ENCODE data around the gene ANG.
"Not testable (repeated sequence)": the region's sequence is repeated elsewhere in the genome, so short reads cannot be mapped to it uniquely, and the experiment has no call there.

Gene ANG

GRCh38 chr14:20688167-20688839 lies at the start of gene ANG:
Gene ANG, plus strand, starts transcription at chr14:20688764. Its CDS starts 4,801 bp downstream, at chr14:20693565.
- DNase-seq: no peak

DNA sequence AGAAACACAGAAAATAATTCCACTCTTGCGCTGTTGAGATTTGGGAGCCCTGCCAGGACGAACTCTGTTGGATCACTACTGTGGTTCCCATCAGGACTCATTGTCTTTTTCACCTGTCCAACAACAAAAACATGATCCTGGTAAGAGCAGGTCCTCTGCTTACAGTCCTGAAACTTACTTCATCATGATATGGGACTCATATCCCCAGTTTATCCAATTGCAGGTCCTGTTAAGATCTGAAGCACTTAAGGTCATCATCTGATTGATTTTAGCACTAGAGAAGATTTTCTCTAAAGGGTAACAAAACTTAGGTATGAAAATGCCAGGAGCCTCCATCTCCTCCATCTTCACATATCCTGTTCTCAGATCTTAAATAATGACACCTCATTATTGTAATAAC lies 47.0 kb upstream of the ANG start, which contains the start of gene OR6S1:
Gene OR6S1 (minus strand): TSS at position 101 of the 400 bp plus-strand sequence. CDS start 0 bp downstream, at position 101.
- no peak for DNase-seq

GRCh38 chr14:20642182-20642581 lies 46.4 kb upstream of the ANG start:
- no peak for DNase-seq

DNA sequence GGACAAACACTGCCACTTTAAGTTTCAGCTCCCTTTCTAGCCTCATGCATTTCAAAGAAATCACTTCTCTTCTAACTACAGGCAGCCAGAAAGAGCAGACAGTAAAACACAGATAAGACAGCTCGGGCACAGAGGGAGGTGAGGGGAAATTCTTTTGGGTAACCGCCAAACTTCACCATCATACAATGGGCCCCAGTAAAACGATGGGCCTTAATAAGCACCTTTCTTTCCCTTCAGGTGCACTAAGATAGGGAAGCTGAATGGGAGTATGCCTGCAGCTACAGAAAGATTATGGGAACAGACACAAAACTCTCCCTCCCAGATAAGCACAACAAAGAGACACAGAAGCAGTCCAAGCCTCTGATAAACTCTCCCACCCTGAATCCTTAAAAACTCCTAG lies 45.8 kb upstream of the ANG start:
- not testable (repeated sequence) for DNase-seq

GRCh38 chr14:20644520-20644919 lies 44.0 kb upstream of the ANG start:
- DNase-seq: no peak

GRCh38 chr14:20645481-20645880 lies 43.1 kb upstream of the ANG start:
- no peak for DNase-seq

- peak; percentile 93 for DNase-seq
Measured at GRCh38 chr14:20652996-20653975, 35.3 kb upstream of the ANG start.

DNA sequence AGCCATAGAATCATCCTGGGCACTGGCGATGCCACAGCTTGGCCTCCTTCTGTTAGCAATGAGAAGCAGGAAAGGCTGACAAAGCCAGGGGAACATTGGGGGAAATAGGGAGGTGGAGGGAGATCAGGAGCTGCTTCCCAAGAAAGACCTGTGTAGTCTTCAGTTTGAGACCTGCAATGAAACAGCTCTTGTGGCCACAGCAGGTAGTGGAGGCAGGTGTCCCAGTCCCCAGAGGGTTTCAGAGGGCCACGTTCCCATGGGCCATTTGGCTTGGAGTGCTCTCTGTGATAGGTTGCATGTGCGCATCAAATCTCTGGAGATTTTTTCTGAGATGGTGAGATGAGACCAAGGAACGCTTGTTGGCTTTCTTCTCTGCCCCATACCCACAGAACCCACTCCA lies 32.7 kb upstream of the ANG start:
- no peak for DNase-seq

- no peak for DNase-seq
Measured at GRCh38 chr14:20656274-20656673, 32.3 kb upstream of the ANG start.

GRCh38 chr14:20657216-20658211 lies 31.1 kb upstream of the ANG start:
- peak; percentile 72 for DNase-seq

DNA sequence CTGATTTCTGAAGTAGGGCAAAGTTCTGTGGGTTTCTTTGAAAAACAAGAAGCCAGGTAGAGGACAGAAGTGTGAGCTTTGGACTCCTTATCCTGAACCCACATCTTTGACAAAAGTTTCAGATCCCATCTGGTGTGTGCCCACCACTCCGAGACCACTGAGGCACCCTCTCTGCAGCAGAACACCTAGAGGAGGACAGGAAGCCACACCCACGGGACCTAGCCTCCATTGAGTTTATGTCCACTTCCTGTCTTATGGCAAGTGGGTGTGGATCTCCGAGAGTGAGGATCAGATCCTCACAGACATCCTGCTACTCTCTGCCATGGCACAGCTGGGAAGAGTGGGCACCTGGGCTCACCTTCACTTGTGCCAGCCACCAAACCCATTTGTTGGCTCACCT lies 30.3 kb upstream of the ANG start:
- DNase-seq: no peak

DNA sequence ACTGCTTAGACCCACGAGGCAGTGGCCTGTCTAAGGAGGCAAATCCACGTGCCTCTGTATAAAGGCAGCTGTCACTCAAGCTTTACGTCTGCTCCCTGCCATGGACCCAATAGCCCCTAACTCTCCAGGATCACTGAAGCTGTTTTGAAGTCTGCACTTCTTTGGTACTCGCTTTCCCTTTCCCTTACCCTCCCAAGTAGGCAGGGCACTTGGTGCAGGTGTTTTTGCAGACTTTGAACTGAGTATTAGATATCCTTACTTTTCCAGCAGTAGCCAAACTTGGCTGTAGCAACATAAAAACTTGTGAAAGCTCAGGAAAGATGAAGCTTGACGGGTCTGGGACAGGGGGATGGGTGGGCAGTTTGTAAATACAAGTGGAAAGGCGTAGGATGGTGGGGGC lies 29.2 kb upstream of the ANG start:
- DNase-seq: no peak

- DNase-seq: no peak
Measured at GRCh38 chr14:20659813-20660395, 28.7 kb upstream of the ANG start.

GRCh38 chr14:20661197-20661596 lies 27.4 kb upstream of the ANG start:
- DNase-seq: no peak

DNA sequence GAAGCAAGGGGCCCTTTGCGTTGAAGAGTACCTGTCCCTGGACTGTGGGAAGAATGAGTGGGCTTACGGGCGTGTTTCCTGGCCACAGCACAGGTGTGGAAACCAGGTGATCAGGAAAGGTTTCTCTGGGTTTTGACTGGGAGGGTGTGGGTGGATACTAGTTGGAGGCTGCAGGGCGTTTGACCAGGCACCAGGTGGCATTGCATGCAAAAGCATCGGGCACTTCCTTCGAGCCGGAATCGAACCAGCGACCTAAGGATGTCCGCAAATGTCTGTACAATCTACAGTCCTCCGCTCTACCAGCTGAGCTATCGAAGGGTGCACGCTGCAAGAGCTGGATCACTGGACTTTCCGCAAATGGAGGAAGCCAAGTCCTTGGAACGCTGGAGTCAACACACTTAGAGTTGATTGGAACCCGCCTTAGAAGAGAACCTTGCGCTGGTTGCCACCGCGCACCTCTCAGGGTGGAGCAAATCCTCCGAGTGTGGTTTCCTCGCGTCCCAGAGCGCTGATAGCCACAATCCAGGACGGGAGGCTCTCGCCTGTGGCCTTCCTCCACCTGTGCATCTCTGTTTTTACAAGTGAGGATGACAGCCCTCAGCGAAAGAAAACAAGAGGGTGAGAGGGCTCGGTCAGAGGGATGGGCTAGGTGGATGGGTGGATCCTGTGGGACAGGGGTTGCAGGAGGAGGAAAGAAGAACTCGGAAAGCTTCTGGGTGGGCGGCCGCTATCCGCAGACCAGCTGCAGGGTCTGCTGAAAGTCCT lies 25.4 kb upstream of the ANG start:
- peak; percentile 95 for DNase-seq

- DNase-seq: not testable (repeated sequence)
Measured at GRCh38 chr14:20666400-20666961, 22.1 kb upstream of the ANG start.

DNA sequence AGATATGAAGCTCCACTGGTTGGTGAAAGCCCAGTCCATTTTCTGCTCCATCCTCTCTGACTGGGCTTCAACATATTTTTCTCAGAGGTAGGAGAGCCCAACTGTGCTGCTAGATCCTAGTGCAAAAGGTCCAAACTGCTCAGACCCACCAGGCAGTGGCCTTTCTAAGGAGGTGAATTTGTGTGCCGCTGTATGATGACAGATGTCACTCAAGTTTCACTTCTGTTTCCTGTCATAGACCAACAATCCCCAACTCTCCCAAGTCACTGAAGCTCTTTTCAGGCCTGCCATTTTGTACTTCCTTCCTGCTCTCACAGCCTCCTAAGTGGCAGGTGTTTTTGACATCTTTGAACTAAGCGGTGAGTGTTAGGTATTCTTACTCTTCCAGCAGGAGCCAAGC lies 20.6 kb upstream of the ANG start:
- DNase-seq: peak; percentile 79

GRCh38 chr14:20668969-20669368 lies 19.6 kb upstream of the ANG start:
- no peak for DNase-seq

DNA sequence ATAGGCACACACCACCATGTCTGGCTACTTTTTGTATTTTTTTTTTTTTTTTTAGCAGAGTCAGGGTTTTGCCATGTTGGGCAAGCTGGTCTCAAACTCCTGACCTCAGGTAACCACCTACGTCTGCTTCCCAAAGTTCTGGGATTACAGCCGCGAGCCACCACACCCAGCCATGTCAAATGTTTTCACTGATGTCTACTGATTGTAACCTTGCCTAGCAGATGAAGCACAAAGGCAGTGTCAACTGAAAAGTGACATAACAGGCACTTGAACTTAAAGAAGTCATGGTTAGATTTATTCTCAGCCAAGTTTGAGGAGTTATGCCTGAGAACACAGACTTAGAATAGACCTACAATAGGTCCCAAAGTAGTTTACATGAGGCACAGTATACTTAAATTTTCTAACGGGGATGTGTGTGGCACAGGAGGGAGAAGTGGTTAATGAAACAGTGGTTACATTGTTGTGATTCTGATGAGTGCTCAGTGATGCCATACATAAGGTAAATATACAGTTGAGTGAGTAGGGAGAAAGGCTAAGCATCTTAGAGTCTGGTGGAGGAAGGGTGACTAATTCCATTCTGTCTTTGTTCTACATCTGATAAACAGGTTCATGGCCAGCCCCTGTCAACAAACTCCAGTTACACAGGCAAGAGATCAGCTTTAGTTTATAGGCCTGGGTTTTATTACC lies 16.8 kb upstream of the ANG start:
- no peak for DNase-seq

DNA sequence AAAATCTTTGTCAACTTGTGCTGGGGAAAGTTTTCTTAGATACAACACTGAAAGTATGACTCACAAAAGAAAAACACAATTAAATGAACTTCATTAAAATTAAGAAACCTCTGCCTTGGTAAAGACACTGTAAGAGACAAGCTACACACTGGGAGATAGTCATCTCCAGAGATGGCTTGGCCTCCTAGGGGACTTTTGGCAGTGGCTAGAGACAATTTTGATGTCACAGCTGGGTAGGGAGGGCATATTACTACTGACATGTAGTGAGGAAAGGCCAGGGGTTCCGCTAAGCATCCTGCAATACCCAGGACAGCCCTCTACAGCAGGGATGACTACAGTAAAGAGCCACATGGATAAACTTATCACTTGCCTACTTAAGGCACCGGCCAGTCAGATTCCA lies 12.9 kb upstream of the ANG start:
- no peak for DNase-seq

- no peak for DNase-seq
Measured at GRCh38 chr14:20676072-20676471, 12.5 kb upstream of the ANG start.

All from activated CD4-positive, alpha-beta T cell treated with anti-CD3 and anti-CD28 coated beads, Interleukin-2, Interleukin-6, amounts not matched to agents 100 ng/mL and 50 ng/mL, durations not matched to agents 16 hours and 8 hours (primary cell).